Activated CD4-positive, CD25-positive, alpha-beta regulatory T cell treated with anti-CD3 and anti-CD28 coated beads, Interleukin-2, amount 50 U/mL, for 72 hours (primary cell): ENCODE data around the gene NRF1.
"Not testable (repeated sequence)": the region's sequence is repeated elsewhere in the genome, so short reads cannot be mapped to it uniquely, and the experiment has no call there.

Experiments used
- DNase-seq: peaks from one replicate; pipeline ENCODE4 v3.0.0; 2021

Gene NRF1

DNA sequence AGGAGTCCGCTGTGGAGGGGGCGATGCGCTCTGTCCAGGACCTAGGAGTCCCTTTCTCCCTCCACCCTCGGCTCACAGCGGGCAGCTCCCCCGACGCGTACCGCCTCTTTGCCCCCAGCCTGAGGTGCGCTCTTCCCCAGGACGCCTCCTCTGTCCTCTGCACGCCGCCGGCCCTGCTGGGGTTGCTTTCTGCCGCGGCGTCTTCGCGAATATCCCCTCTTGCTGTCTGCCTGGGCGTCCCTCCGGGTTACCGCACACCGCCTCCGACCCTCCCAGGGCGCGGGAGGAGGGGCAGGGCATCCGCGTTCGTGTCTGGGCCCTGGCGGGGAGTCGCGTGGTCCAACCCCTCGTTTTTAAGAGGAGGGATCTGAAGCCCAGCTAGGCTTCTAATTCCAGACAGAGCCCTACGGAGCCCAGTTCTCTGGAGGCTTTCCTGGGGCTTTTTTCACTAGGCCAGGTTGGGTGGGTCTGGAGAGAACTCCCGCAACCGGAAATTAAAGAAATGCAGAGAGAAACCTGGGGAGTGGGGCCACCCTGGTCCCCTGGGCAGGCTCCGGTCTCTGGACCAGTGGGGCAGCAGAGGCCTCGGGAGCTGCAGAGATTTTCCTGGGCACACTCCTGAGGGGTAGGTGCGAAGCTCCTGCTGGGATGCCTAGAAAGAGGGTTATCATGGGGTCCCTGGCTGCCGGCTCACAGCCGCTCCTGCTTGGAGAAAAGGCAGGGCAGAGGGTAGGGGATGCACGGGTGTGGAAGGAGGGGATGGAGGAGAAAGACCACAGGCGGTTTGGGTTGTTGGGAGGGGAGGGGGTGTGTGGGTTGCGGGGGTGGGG lies 174.4 kb downstream of the NRF1 start:
- DNase-seq, result no peak

DNA sequence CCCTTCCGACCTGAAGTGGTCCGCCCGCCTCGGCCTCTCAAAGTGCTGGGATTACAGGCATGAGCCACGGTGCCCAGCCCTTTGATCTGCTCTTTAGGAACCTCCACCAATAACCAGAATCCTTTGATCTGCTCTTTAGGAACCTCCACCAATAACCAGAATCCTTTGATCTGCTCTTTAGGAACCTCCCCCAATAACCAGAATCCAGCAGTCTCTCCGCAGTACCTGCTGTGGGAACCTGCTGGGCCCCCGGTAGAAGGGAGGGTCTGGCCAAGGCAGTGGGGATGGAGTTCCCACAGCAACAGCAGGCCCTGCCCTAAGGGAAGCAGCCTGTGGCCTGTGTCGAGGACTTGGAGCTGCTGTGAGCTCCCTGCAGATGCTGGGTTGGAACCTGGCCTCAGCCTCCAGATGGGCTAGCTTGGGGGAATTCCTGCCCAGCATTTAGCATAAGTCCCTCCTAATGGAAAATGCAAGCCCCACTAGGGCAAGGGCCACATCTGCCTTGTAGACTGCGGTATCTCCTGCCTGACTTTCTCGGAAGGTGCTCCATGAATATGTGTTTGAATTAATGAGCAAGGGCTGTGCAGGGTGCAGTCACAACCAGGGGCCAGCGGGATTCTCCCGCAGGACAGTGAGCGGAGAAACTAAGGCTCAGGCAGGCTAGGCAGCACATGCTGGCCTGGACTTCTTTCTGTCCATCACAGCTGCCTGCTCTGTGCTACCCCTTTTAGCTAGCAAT lies 175.5 kb downstream of the NRF1 start:
- no peak for DNase-seq

DNA sequence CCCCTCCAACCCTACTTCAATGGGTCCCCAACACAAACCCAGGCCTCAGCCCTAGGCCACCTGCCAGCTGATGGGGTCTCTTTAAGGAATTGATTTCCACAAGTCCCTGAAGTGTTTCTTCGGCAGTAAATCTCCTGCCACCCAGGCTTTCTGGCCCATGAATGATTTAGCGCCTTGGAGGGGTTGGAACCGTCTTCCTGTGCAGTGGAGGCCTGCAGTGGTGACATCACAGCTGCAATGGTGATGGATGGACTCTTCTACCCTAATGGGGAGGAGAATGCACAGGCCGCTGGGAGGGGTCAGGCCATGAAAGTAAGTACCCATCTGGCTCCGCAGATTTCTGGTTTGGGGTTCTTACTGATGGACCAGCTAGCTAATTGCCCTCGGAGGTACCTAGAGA lies 177.5 kb downstream of the NRF1 start:
- no peak for DNase-seq

DNA sequence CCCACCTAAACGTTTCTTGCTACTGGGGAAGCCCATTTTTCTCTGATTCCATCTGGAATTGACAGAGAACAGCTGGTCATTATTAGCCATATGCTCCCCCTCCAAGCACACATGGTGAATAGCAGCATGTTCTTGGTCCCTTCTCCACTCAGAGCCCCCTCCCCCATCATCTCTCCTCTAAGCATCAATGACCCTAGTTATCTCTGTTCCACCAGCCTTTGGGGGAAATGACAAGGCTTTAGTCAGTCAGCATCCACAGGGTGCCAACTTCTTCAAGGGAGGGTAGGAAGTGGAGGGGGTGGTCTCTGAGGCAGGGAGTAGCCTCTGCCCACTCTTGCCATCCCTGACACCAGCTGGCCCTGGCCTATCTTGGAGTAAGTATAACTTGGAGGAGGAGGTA lies 178.1 kb downstream of the NRF1 start:
- no peak for DNase-seq

DNA sequence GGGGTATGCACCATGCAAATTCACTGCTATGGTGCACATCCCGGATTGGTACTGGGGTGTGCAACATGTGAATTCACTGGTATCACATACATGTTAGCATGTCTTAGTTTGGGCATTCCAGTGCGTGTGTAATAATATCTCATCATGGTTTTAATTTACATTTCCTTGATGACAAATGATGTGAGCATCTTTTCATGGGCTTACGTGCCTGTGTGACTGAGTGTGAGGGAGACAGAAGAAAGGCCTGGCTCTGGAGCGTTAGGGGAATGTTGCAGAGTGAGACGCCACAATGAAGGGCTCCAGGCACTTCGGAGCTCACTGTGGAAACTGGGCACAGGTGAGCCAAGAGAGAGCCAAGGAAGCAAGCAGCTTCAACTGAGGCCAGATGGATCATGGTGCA lies 178.6 kb downstream of the NRF1 start:
- no peak for DNase-seq

DNA sequence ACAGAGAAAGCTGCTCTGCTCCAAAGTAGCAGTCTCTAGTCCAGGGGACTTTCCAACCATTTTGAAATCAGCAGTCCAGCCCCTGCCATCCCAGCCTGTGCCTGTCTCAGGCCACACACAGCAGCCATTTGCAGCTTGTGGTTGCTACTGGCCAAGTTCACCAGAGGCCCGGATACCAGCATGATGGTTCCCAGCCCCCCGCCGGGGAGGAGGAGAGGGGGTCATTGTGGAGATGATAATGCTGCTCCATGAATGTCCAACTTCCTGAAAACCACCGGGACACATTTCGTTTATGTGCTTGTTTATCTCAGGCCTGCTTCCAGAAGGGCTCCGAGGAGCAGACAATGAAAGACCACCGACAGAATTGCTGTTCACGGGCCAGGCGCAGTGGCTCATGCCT lies 181.2 kb downstream of the NRF1 start:
- no peak for DNase-seq

DNA sequence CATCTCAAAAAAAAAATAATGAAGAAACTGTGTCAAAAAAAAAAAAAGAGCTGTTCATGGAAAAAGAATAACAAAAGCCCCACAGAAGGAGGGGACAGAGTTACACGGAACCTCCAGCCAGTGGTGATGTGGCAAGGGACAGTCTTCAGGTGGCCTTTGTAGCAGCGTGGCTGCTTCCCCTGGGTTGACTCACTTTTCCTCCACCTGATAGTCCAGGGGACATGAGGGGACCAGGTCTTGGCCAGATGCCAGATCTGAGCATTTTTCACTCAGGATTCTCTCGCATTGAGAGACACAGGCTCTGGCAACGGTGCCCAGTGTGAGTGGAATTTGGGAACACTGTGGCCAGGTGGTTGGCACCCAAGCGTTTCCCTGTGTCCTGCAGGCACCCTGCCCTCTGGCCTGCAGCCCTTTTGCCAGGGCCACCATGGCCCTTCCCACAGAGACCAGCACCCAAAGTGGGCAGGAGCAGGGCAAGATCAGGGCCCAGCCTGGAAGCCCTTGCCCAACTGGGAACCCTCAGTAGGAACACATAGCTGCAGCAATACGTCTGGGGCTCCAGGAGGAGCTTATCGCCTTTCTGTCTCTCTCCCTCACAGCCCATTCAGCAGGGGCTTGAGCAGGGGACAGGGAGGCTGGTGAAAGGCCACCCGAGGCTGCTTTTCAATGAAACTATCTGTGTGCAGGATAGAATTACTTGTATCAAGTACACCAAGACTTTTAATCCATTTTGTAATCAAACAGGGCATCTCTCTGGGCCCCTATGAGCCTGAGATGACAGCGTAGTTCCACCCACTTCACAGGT lies 182.2 kb downstream of the NRF1 start:
- no peak for DNase-seq

DNA sequence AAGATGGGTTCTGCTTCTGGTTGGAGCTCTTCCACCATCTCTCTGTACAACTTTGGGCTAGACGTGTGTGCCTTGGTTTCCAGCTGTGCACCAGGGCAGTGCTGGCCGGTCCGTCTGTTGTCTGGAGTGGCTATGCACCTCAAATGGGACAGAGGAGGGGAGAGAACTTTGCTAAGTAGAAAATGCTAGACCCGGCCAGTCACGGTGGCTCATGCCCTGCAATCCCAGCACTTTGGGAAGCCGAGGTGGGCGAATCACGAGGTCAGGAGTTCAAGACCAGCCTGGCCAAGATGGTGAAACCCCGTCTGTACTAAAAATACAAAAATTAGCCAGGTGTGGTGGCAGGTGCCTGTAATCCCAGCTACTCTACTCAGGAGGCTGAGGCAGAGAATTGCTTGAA lies 182.9 kb downstream of the NRF1 start:
- not testable (repeated sequence) for DNase-seq

DNA sequence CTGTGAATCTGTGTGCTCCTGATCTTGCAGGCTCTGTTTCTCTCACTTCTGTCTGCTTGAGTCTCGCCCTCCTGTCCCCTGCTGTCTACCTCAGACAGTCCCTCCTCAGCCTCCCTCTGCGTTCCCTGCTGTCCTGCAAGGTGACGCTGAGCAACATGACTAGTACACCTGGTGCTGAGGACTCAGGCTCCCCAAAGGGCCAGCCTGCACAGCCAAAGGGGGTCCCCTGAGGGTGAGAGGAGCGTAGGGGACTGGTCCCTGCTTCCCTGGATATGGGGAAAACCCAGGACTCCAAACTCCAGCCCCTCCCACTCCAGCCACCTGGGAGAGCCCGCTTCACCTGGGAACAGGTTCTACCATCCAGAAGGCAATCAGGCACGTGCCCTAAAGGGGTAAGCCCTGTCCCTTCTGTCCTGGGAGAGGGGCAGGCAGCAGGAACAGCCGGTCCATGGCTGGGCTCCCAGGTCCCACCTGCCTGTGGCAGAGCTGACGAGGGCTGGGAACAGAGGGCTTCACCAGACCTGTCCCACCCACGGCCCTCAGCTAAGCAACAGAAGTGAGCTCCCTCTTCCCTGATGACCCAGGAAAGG lies 184.8 kb downstream of the NRF1 start:
- DNase-seq, result no peak

DNA sequence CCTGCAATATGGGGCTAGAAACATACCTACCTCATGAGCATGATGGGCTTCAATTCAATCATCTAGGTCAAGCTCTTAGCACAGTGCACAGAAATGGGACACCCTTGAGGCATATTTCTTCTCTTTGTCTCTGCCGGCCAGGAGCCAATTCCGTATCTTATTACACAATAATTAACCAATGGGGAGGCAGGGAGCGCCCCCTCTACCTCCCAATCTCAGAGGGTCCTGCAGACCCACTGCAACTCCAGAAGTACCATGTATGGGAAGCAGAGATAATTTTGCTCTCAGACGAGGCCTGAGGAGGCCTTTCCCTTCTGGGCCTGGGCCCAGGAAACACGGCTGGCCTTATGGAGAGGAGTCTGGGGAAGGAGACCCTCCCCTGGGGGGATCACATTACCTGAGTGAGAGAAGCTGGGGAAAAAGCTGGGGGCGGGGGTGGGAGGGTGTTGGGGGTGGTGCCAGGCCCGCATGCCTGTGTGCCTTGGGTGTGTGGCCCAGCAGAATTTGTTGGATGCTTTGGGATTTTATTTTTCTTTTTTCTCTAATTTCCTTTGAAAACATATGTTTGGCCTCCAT lies 185.8 kb downstream of the NRF1 start:
- no peak for DNase-seq

DNA sequence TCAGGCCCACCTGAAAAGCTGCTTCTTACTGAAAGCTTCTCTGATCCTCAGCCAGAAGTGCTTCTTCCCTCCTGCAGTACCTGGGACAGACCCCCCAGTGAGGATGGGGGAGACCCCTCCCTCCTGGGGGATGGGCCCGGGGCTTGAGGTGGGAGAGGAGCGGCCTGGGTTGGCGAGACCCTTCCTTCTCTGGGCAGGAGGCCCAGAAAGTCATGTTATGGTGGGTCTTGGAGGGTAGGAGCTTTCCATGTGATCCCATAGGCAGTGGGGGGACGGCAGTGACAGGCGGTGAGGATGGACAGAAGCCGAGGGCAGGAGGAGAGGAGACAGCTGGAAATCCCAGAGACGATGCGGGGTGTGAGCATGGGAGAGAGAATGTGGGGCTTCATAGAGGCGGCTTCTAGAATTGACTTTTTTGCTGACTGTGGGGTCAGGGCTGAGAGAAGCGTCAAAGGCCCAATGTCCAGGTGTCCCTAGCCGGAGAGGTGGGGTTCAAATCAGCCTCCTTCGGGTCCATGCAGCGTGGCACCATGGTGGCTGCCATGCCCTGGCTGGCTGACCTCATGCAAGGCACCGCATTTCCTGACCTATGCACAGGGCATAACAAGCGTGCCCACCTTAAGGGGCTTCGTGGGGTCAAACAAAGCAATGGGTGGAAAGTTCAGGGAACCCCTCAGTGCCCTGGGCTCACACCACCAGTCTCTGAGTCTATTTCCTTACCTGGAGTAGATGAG lies 187.3 kb downstream of the NRF1 start:
- no peak for DNase-seq

DNA sequence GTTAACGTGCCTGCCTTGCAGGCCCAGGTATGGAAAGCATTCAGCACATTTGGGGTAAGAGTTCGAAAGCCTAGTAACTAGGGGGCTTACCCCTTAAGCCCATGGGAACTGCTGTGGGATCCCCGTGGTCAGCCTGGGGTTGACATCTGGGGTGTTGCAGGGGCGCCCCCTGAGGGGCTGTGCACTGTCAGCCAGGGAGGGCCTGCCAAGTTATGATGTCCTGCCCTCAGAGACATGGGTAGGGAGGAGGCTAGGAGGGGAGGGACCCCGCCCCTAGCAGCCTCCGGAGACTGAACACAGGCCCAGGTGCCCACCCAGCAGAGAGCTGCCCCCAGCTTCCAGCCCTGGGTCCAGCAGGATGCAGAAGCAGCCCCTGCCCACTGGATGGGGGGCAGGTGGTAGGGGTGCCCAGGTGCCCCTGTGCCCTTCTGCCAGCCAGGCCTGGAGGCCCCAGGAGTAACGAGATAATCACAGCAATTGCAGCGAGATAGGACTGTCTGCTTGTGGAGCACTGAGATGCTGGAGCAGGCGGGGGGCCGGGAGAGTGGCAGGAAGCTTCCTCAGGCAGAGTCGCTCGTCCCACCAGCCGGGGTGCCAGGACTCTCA lies 187.9 kb downstream of the NRF1 start:
- no peak for DNase-seq

DNA sequence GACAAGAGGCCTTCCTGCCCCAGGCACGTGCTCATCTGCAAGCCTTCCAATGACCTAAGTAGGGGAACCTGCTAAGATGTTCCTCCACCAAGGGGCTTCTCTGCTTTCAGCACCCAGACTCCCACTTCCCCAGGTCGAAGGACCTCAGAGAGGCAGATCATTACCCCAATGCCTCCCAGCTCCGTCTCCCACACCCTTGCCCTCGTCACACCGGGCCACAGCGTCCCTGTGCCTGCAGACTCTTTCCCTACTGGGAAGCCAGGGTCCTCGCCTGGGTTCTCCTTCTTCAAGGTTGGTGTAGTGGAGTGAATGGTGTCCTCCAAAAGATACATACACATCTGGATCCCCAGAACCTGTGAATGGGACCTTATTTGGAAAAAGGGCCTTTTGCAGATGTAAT lies 189.4 kb downstream of the NRF1 start:
- DNase-seq, result no peak

DNA sequence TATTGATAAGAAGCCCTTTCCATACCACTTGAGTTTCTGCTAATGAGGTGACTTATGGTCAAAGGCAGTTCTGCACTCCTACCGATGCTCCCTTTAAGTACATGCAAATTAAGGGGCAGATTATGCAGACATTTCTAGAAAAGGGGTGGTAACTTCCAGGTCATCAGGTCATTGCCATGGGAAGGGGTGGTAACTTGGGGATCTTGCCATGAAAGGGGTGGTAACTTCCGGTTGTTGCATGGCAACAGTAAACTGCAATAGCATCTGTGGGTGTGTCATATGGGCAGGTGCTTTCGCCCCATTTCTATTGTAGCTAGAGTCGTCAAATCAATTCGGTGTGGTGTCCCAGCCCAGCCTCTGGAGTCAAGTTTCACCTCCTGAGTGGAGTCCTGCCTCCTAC lies 190.4 kb downstream of the NRF1 start:
- DNase-seq, result no peak

DNA sequence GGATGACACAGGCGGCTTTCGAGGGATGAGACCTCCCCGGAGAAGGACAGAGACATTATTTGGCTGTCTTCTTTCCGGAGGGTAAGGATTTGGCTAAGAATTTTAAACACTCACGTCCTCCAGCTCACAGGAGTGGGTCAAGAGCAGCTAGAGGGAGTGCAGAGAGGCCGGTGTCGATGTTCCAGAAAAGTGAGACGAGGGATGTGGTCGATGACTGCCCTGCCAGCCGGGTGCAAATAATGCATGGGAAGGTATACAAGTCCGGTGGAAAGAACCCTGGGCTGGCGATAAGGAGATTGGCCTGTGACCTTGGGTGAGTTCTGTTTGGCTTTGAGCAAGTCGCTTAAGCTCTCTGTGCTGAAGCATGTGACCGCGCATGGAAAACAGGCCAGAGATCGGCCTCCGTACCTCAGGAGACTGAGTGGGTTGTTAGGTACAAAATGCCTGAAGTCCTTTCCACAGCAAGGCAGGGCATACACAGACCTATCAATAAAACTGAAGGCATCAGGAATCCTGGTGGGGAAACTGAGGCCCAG lies 192.1 kb downstream of the NRF1 start:
- no peak for DNase-seq

DNA sequence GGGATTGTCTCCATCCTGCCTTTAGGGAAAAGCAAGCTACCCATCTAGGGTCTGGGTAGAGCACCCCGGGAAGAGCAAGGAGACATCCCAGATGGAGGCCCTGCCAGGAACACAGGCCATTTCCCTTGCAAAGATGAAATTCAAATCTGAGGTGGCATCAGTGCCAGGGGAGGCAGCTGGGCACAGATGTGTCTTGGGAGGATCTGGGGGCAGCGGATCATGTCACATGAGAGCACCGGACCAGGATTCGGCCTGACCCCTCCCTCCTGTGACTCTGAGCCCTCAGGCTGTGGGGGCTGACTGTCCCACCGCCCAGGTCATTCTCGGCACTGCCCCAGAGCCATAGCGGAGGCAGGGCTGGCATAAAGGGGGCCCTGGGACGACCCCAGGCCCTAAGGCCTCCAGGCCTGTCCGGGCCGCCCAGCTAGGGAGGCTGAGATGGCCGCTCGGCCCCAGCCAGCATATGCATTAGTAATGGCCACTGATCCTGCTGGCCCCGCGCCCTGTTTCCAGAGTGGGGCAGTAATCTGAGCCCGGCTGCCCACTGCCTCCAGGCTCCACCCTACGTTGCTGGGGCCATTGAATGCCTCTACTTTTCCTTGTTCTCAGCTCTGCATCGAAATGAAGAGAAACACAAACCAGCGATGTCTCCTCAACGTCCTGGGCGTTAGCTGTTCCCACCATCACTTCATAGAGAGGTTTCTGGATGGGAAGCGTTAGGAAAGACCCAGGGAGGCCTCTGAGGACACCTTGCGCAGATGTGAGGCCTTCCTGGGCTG lies 192.8 kb downstream of the NRF1 start:
- DNase-seq, result no peak

DNA sequence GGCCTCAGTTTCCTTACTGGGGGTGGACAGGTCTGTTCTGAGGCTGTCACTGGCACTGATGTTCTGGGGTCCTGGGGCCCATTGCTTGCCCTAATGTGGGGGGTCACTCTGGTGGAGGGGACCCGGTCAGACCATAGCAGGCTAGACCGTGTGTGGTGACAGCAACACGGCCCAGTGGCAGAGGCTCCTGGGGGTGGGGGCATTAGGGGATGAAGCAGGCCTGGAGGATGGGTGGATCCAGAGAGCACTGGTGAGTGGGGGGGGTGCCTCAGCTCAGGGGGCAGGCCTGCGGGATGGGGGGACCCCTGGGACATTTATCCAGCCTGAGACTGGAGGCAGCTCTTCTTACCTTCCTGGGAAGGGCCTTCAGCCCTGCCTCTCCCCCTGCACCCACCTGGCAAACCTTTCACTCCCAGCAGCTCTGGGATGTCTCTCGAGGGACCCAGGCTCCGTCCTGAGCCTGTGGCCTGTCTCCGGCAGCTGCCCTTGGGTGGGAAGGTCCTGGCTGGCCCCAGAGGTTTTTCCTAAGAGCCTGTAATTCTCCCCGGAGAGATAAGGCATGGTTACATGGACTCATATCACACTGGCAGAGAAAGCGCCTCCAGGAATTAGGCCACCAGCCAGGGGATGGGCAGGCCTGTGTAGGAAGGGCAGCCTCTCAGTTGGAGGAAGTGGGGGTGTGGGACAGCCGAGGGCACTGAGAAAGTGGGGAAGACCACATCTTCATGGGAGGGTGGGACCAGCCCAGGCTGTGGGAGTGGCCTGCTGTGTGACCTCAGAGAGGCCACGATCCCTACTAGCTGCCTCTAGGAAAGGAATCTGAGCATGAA lies 193.6 kb downstream of the NRF1 start:
- DNase-seq, result no peak
